ENCODE data around the gene ITGAD. TPM values are rescaled to one million over a fixed set of nuclear protein-coding genes. Genes with fewer than 3 reads are reported as not detected.

ITGAD gene
- total and polyA plus RNA-seq, 2 donors (not counting 3 experiments of a cell fraction or from before 2014, with no cell fraction given) = not detected

DNA sequence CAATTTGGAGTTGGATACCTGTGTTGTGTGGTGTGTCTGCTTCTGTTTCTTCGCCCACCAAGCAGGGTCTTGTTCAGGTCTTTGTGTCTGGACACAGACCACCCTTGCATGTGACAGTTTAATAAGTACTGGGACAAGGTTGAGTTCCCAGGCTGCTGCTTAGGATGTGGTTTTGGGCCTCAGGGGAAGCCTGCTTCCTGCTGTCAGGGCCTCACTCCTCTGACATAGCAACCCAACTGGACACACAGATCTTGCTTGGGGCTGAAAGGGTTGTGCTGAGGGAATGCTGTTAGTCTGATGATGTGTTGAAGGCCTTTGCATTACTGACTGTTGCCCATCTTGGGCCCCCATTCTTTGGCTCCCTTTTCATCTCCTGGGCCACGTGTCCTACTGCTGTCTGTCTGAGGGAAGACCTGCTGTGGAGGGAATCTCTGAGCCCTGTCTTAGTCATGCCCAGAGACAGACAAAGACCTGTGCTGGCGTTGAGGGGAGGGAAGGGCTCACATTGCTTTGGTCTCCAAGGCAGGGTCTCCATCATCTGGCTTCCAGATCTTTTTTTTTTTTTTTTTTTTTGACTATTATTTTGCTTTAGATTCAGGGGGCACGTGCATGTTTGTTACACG, 74.1 kb downstream of the ITGAD start:
- intact Hi-C loops (cut with micrococcal nuclease) = no loop called here
- Histone ChIP-seq H3K27me3 (ENCODE audit: control insufficient read depth in 2 of 2, insufficient read depth in 2 of 2, low read length in 2 of 2) (no peaks in the 10 kb centered on the region), H2AFZ (ENCODE audit: low read depth, low read length) (no peak overlapping the region), H3K4me2 (ENCODE audit: insufficient read depth, low read length) (no peak overlapping the region), H3K9me3 (replicated peaks; ENCODE audit: control insufficient read depth, insufficient read depth, low read length) (no peaks in the 10 kb centered on the region), H3K4me3 (replicated peaks in 1 of 3; ENCODE audit: insufficient read depth in 1 of 3, low read depth in 1 of 3, low read length in 3 of 3) (no peak overlapping the region), H3K36me3 (ENCODE audit: control insufficient read depth in 2 of 2, extremely low read depth in 1 of 2, insufficient read depth in 2 of 2, low read length in 2 of 2) (peaks cover 6 to 23% of the 10 kb centered on the region in 2 experiments), H3K27ac (ENCODE audit: insufficient read depth, low read depth, low read length) (no peak overlapping the region), H3K79me2 (ENCODE audit: control insufficient read depth, insufficient read depth, low read length) (peaks cover 6% of the 10 kb centered on the region), H4K20me1 (replicated peaks; ENCODE audit: control insufficient read depth, extremely low read depth, insufficient read depth, low read length) (no peaks in the 10 kb centered on the region), H3K4me1 (ENCODE audit: control insufficient read depth, extremely low read depth, insufficient read depth, low read length) (peaks cover 9% of the 10 kb centered on the region), H3K9ac (replicated peaks; ENCODE audit: extremely low read depth, insufficient read depth, low read length) (no peak overlapping the region), H3K9me1 (replicated peaks; ENCODE audit: control insufficient read depth, extremely low read depth, insufficient read depth, low read length) (no peaks in the 10 kb centered on the region)
- dilution Hi-C loops (cut with MboI; ENCODE audit: extremely low pct_ligation_motif_present, low sequenced_read_pairs) = no loop called here
- CTCF ChIA-PET = no interaction called here
- POLR2A ChIA-PET = no interaction called here
- TF ChIP-seq, protein P1, sequence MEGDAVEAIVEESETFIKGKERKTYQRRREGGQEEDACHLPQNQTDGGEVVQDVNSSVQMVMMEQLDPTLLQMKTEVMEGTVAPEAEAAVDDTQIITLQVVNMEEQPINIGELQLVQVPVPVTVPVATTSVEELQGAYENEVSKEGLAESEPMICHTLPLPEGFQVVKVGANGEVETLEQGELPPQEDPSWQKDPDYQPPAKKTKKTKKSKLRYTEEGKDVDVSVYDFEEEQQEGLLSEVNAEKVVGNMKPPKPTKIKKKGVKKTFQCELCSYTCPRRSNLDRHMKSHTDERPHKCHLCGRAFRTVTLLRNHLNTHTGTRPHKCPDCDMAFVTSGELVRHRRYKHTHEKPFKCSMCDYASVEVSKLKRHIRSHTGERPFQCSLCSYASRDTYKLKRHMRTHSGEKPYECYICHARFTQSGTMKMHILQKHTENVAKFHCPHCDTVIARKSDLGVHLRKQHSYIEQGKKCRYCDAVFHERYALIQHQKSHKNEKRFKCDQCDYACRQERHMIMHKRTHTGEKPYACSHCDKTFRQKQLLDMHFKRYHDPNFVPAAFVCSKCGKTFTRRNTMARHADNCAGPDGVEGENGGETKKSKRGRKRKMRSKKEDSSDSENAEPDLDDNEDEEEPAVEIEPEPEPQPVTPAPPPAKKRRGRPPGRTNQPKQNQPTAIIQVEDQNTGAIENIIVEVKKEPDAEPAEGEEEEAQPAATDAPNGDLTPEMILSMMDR (IDR thresholded peaks at IDR 0.05; ENCODE audit: extremely low read depth in 1 of 2, insufficient read depth in 1 of 2, low read depth in 1 of 2, low read length in 2 of 2) = no peak
- TF ChIP-seq JUN (IDR thresholded peaks at IDR 0.05; ENCODE audit: borderline replicate concordance, insufficient read depth, insufficient read length, low read depth) = no peak
- FAIRE-seq (no peak), DNase-seq (ENCODE audit: low read depth, low spot score) (no peak)
- BruUV-seq (replicated peaks) = no TSS peak

DNA sequence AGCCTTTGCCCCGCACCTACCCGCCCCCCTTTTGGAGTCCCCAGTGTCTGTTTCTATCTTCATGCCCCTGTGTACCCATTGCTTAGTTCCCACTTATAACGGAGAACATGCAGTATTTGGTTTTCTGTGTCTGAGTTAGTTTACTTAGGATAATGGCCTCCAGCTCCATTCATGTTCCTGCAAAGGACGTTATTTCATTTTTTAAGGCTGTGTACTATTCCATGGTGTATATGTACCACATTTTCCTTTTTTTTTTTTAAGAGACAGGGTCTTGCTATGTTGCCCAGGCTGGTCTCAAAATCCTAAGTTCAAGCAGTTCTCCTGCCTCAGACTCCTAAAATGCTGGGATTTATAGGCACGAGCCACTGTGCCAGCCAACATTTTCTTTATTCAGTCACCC, 74.7 kb downstream of the ITGAD start:
- intact Hi-C loops (cut with micrococcal nuclease) (no loop called here), dilution Hi-C loops (cut with MboI; ENCODE audit: extremely low pct_ligation_motif_present, low sequenced_read_pairs) (no loop called here)
- Histone ChIP-seq H3K27ac (ENCODE audit: insufficient read depth, low read depth, low read length) (no peak overlapping the region), H3K27me3 (ENCODE audit: control insufficient read depth in 2 of 2, insufficient read depth in 2 of 2, low read length in 2 of 2) (no peaks in the 10 kb centered on the region), H3K4me2 (ENCODE audit: insufficient read depth, low read length) (no peak overlapping the region), H4K20me1 (replicated peaks; ENCODE audit: control insufficient read depth, extremely low read depth, insufficient read depth, low read length) (no peaks in the 10 kb centered on the region), H3K79me2 (ENCODE audit: control insufficient read depth, insufficient read depth, low read length) (peaks cover 11% of the 10 kb centered on the region), H3K9me1 (replicated peaks; ENCODE audit: control insufficient read depth, extremely low read depth, insufficient read depth, low read length) (no peaks in the 10 kb centered on the region), H3K4me1 (ENCODE audit: control insufficient read depth, extremely low read depth, insufficient read depth, low read length) (peaks cover 9% of the 10 kb centered on the region), H2AFZ (ENCODE audit: low read depth, low read length) (no peak overlapping the region), H3K9ac (replicated peaks; ENCODE audit: extremely low read depth, insufficient read depth, low read length) (no peak overlapping the region), H3K4me3 (replicated peaks in 1 of 3; ENCODE audit: insufficient read depth in 1 of 3, low read depth in 1 of 3, low read length in 3 of 3) (no peak overlapping the region), H3K36me3 (ENCODE audit: control insufficient read depth in 2 of 2, extremely low read depth in 1 of 2, insufficient read depth in 2 of 2, low read length in 2 of 2) (peaks cover 6 to 17% of the 10 kb centered on the region in 2 experiments), H3K9me3 (replicated peaks; ENCODE audit: control insufficient read depth, insufficient read depth, low read length) (no peaks in the 10 kb centered on the region)
- BruUV-seq (replicated peaks) = no TSS peak
- ChIA-PET POLR2A (no interaction called here), CTCF (no interaction called here)
- no peak for DNase-seq (ENCODE audit: low read depth, low spot score)
- FAIRE-seq = no peak
- no peak for TF ChIP-seq GATA2 (IDR thresholded peaks at IDR 0.05; ENCODE audit: insufficient read depth, insufficient read length, low read depth, low read length)
- TF ChIP-seq, protein P2, sequence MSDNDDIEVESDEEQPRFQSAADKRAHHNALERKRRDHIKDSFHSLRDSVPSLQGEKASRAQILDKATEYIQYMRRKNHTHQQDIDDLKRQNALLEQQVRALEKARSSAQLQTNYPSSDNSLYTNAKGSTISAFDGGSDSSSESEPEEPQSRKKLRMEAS (IDR thresholded peaks at IDR 0.05; ENCODE audit: insufficient read depth, insufficient read length) = no peak
- no peak for TF ChIP-seq POLR2A (IDR thresholded peaks at IDR 0.05; ENCODE audit: low read depth, low read length)
- no peak for TF ChIP-seq EZH2 (IDR thresholded peaks at IDR 0.05; ENCODE audit: borderline replicate concordance, low read depth, low read length, severe bottlenecking)
- TF ChIP-seq JUN (IDR thresholded peaks at IDR 0.05; ENCODE audit: borderline replicate concordance, insufficient read depth, insufficient read length, low read depth) = no peak
- TF ChIP-seq POLR2AphosphoS5 (IDR thresholded peaks at IDR 0.05; ENCODE audit: insufficient read depth, low read depth, low read length) = no peak
- TF ChIP-seq MYC (IDR thresholded peaks at IDR 0.05; ENCODE audit: low read depth, low read length) = no peak
- no peak for TF ChIP-seq FOS (IDR thresholded peaks at IDR 0.05; ENCODE audit: borderline replicate concordance, insufficient read depth, low read length)
- TF ChIP-seq, protein P1 (IDR thresholded peaks at IDR 0.05; ENCODE audit: extremely low read depth in 1 of 2, insufficient read depth in 1 of 2, low read depth in 1 of 2, low read length in 2 of 2) = no peak

Measured in endothelial cell of umbilical vein (primary cell).